ENCODE data around the gene CALN1.
"Not testable (repeated sequence)": the region's sequence is repeated elsewhere in the genome, so short reads cannot be mapped to it uniquely, and the experiment has no call there.

The CALN1 gene
- 0 reads per million in 3 experiments for total RNA-seq

- DNase-seq, result not testable (repeated sequence)
Observed at GRCh38 chr7:72412121-72412618, at the start of gene CALN1. CALN1 (minus strand) TSS chr7:72412338.

- no peak for DNase-seq
Observed at GRCh38 chr7:72453471-72453870, 41.3 kb upstream of the CALN1 start.

- no peak for DNase-seq
Observed at GRCh38 chr7:72447465-72448204, 35.5 kb upstream of the CALN1 start.

- DNase-seq, result no peak
Observed at GRCh38 chr7:72446591-72447462, 34.7 kb upstream of the CALN1 start.

- DNase-seq, result no peak
Observed at GRCh38 chr7:72446131-72446530, 34.0 kb upstream of the CALN1 start.

- DNase-seq, result no peak
Observed at GRCh38 chr7:72445580-72445979, 33.4 kb upstream of the CALN1 start.

GRCh38 chr7:72445075-72445474 is 32.9 kb upstream of the CALN1 start:
- no peak for DNase-seq

- DNase-seq, result no peak
Observed at GRCh38 chr7:72444026-72444776, 32.1 kb upstream of the CALN1 start.

GRCh38 chr7:72441791-72442190 is 29.7 kb upstream of the CALN1 start:
- no peak for DNase-seq

GRCh38 chr7:72438491-72438890 is 26.4 kb upstream of the CALN1 start:
- no peak for DNase-seq

GRCh38 chr7:72437610-72438009 is 25.5 kb upstream of the CALN1 start:
- DNase-seq, result no peak

- no peak for DNase-seq
Observed at GRCh38 chr7:72437061-72437585, 25.0 kb upstream of the CALN1 start.

- DNase-seq, result no peak
Observed at GRCh38 chr7:72435925-72436480, 23.9 kb upstream of the CALN1 start.

- no peak for DNase-seq
Observed at GRCh38 chr7:72435366-72435765, 23.2 kb upstream of the CALN1 start.

- no peak for DNase-seq
Observed at GRCh38 chr7:72430531-72430930, 18.4 kb upstream of the CALN1 start.

- no peak for DNase-seq
Observed at GRCh38 chr7:72429316-72429715, 17.2 kb upstream of the CALN1 start.

- no peak for DNase-seq
Observed at GRCh38 chr7:72416846-72417245, 4.7 kb upstream of the CALN1 start.

GRCh38 chr7:72415586-72415985 is 3.4 kb upstream of the CALN1 start:
- no peak for DNase-seq

GRCh38 chr7:72413886-72414285 is 1.7 kb upstream of the CALN1 start:
- DNase-seq, result no peak

GRCh38 chr7:72413290-72413689 is 1.2 kb upstream of the CALN1 start:
- no peak for DNase-seq

GRCh38 chr7:72411419-72411818 is 719 bp downstream of the CALN1 start:
- no peak for DNase-seq

GRCh38 chr7:72409638-72410015 is 2.5 kb downstream of the CALN1 start:
- DNase-seq, result no peak
